ENCODE measurements around the gene PGBD4. TPM values are rescaled to one million over a fixed set of nuclear protein-coding genes. Genes with fewer than 3 reads are reported as not detected.

Gene PGBD4
- total RNA-seq, 2 donors from 2014 or later = 1.0 to 4.6 TPM

DNA sequence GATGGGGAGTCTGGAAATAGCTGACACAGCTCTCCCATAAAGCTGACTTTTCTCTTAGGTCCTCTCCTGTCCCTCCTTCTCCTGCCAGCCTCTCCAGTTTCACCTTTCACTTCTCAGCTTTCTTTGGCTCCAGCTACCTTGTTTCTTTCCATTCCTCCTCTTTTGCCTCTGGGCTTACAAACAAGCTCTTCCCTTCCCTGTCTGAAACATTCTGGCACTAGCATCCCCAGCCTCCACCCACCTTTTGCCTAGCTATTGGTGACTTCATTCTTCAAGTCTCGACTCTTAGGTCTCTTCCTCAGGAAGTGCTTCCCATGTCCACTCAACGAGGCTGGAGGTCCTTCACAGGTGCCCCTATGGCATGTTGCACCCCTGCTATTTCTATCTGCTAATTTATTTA is 42.4 kb upstream of the PGBD4 start:
- H3K9me3 ChIP-seq = no peaks in the 10 kb centered on the region
- H3K4me3 ChIP-seq = no peak overlapping the region
- WGBS, 2 donors = 28 to 31% methylated on average over 2 of the region's 2 CpGs
- intact Hi-C loops (cut with DNase I) = no loop called here
- no peak for ATAC-seq
- no peaks in the 10 kb centered on the region for H3K36me3 ChIP-seq (replicated peaks in 1 of 2; ENCODE audit: insufficient read depth in 1 of 2, low read depth in 2 of 2)
- no peak for DNase-seq
- no peak for TF ChIP-seq POLR2A (IDR thresholded peaks at IDR 0.05)
- TF ChIP-seq CTCF (IDR thresholded peaks at IDR 0.05) = no peak
- no peak overlapping the region for H3K27ac ChIP-seq
- no peaks in the 10 kb centered on the region for H3K4me1 ChIP-seq
- H3K27me3 ChIP-seq = no peaks in the 10 kb centered on the region

DNA sequence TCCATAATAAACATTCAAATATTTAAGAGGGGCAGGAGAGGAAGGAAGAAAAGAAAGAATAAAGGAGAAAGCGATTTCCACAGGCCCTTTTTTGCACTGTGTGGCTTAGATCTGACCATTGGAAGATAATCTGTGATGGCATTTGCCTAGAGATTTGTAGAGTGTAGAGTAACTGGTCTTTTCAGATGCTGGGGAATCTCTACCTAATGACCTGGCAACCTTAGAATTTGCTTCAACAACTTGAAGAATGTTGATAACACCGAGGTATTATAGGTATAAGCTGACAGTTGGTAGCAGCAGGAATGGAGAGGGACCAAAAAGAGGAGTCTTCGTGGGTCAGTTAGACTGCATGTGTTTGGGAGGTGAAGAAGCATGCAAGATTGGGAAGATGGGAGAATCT is 41.9 kb upstream of the PGBD4 start:
- Histone ChIP-seq H3K4me1 (no peaks in the 10 kb centered on the region), H3K27me3 (no peaks in the 10 kb centered on the region), H3K36me3 (replicated peaks in 1 of 2; ENCODE audit: insufficient read depth in 1 of 2, low read depth in 2 of 2) (no peaks in the 10 kb centered on the region), H3K4me3 (no peak overlapping the region), H3K27ac (no peak overlapping the region), H3K9me3 (no peaks in the 10 kb centered on the region)
- intact Hi-C loops (cut with DNase I) = loop anchor here (5.0 to 10.0 kb wide), 2 partner anchors 152 to 305 kb away; partner anchors contain the start of genes KATNBL1 and LPCAT4
- 38 to 43% methylated on average over 3 of the region's 3 CpGs for WGBS, 2 donors
- ATAC-seq (no peak), DNase-seq (no peak)
- TF ChIP-seq POLR2A (IDR thresholded peaks at IDR 0.05) (no peak), CTCF (IDR thresholded peaks at IDR 0.05) (no peak)

DNA sequence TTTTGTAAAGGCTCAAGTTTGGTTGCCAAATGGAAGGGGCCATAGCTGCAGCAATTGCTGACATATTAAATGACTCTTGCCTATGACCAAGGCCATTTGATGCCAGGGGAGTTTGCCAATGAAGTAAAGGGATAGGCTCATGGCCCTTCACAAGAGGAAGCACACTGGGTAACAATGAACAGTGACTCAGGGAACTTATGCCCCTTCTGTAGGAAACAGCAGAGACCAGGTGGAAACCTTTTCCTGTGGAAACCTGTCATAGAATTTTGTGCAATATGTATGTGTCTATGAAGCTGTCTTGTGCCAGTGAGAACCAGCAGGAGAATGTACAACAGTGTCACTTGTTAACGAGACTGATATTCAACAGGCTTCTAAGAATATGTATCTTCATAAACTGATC is 37.4 kb upstream of the PGBD4 start:
- WGBS, 2 donors = 0% methylated on average over 1 of the region's 1 CpG
- Histone ChIP-seq H3K4me1 (no peaks in the 10 kb centered on the region), H3K27me3 (no peaks in the 10 kb centered on the region), H3K9me3 (no peaks in the 10 kb centered on the region), H3K4me3 (no peak overlapping the region), H3K27ac (no peak overlapping the region), H3K36me3 (replicated peaks in 1 of 2; ENCODE audit: insufficient read depth in 1 of 2, low read depth in 2 of 2) (no peaks in the 10 kb centered on the region)
- no peak for TF ChIP-seq POLR2A (IDR thresholded peaks at IDR 0.05)
- no peak for TF ChIP-seq CTCF (IDR thresholded peaks at IDR 0.05)
- ATAC-seq (no peak), DNase-seq (no peak)
- intact Hi-C loops (cut with DNase I) = loop anchor here (5.0 to 10.0 kb wide), 2 partner anchors 148 to 300 kb away; partner anchors contain the start of genes KATNBL1 and LPCAT4

DNA sequence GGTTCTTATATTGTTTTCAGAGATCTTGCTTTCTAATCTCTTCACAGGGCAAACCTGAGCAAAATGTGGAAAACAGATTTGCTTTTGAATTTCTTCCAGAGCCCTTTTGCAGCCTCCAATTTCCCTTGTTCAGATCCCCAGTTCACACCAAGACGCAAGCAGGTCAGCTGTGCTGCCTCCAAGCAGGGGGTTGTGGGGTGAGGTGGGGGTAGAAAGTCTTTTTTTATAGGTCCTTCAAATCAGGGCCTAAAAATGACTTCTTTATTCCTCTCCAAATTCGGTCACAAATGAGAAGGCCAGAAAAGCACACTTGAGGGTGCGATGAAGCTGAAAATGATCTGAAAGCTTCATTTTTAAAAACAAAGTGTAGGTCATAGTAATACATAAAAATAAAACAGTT is 36.6 kb upstream of the PGBD4 start:
- no peak for DNase-seq
- no peak overlapping the region for H3K27ac ChIP-seq
- H3K4me3 ChIP-seq = no peak overlapping the region
- no peaks in the 10 kb centered on the region for H3K36me3 ChIP-seq (replicated peaks in 1 of 2; ENCODE audit: insufficient read depth in 1 of 2, low read depth in 2 of 2)
- intact Hi-C loops (cut with DNase I) = loop anchor here (10.0 kb wide), 1 partner anchor 300 kb away; the partner anchor contains the start of gene LPCAT4
- ATAC-seq = no peak
- TF ChIP-seq POLR2A (IDR thresholded peaks at IDR 0.05) (no peak), CTCF (IDR thresholded peaks at IDR 0.05) (no peak)
- no peaks in the 10 kb centered on the region for H3K4me1 ChIP-seq
- no peaks in the 10 kb centered on the region for H3K27me3 ChIP-seq
- 76 to 85% methylated on average over 3 of the region's 3 CpGs for WGBS, 2 donors
- H3K9me3 ChIP-seq = no peaks in the 10 kb centered on the region

- H3K4me3 ChIP-seq = no peak overlapping the region
- H3K36me3 ChIP-seq (replicated peaks in 1 of 2; ENCODE audit: insufficient read depth in 1 of 2, low read depth in 2 of 2) = no peaks in the 10 kb centered on the region
- no peaks in the 10 kb centered on the region for H3K4me1 ChIP-seq
- DNase-seq = no peak
- no peaks in the 10 kb centered on the region for H3K9me3 ChIP-seq
- ATAC-seq = no peak
- 69 to 72% methylated on average over 8 of the region's 8 CpGs for WGBS, 2 donors
- no peaks in the 10 kb centered on the region for H3K27me3 ChIP-seq
- TF ChIP-seq CTCF (IDR thresholded peaks at IDR 0.05) = no peak
- intact Hi-C loops (cut with DNase I) = loop anchor here (10.0 kb wide), 1 partner anchor 299 kb away; the partner anchor contains the start of gene LPCAT4
- no peak overlapping the region for H3K27ac ChIP-seq
Observed at GRCh38 chr15:34065941-34066340, 35.9 kb upstream of the PGBD4 start.

All from body of pancreas (tissue), 4 donors.